ENCODE measurements around the gene SIPA1L3.

GRCh38 chr19:38024992-38025908 is 118.2 kb downstream of the SIPA1L3 start:
- no peak for TF ChIP-seq CTCF (IDR thresholded peaks at IDR 0.05)
- TF ChIP-seq MYC (IDR thresholded peaks at IDR 0.05; ENCODE audit: borderline replicate concordance, low read length), result no peak
- TF ChIP-seq MAX (IDR thresholded peaks at IDR 0.05), result no peak
